WERI-Rb-1 (cell line): ENCODE data around the gene EMC1.
"Not testable (repeated sequence)": the region's sequence is repeated elsewhere in the genome, so short reads cannot be mapped to it uniquely, and the experiment has no call there.

Experiments used
- DNase-seq: peaks from one replicate; pipeline ENCODE4 v3.0.0-alpha.2; 2020
- H3K27ac ChIP-seq: fragments of 250-450 bp; sonication (Bioruptor Pico); 2 replicates; pipeline ENCODE4 v1.5.1; 2020; ENCODE audit warnings: mild to moderate bottlenecking, moderate library complexity
- H3K27me3 ChIP-seq: fragments of 250-450 bp; sonication (Bioruptor Pico); 2 replicates; pipeline ENCODE4 v1.5.1; 2021; ENCODE audit warnings: mild to moderate bottlenecking, low read depth, moderate library complexity; ENCODE audit not compliant: insufficient read depth, severe bottlenecking
- H3K36me3 ChIP-seq: fragments of 250-450 bp; sonication (Bioruptor Pico); 2 replicates; pipeline ENCODE4 v1.5.1; 2020; ENCODE audit warnings: mild to moderate bottlenecking, moderate library complexity
- H3K4me3 ChIP-seq: 2 replicates; pipeline ENCODE4 v1.5.1; 2011; ENCODE audit warnings: low read depth, mild to moderate bottlenecking, control low read depth, low read length
- H3K9me3 ChIP-seq: fragments of 250-450 bp; sonication (Bioruptor Pico); 2 replicates; pipeline ENCODE4 v1.5.1; 2021; ENCODE audit warnings: mild to moderate bottlenecking, moderate library complexity; ENCODE audit not compliant: severe bottlenecking
- TF ChIP-seq, protein P1 (sequence below): IDR thresholded peaks from 2 replicates; pipeline ENCODE4 v1.5.1; 2011; ENCODE audit warnings: low read depth, mild to moderate bottlenecking, control low read depth, inconsistent platforms, low read length

Gene EMC1

DNA sequence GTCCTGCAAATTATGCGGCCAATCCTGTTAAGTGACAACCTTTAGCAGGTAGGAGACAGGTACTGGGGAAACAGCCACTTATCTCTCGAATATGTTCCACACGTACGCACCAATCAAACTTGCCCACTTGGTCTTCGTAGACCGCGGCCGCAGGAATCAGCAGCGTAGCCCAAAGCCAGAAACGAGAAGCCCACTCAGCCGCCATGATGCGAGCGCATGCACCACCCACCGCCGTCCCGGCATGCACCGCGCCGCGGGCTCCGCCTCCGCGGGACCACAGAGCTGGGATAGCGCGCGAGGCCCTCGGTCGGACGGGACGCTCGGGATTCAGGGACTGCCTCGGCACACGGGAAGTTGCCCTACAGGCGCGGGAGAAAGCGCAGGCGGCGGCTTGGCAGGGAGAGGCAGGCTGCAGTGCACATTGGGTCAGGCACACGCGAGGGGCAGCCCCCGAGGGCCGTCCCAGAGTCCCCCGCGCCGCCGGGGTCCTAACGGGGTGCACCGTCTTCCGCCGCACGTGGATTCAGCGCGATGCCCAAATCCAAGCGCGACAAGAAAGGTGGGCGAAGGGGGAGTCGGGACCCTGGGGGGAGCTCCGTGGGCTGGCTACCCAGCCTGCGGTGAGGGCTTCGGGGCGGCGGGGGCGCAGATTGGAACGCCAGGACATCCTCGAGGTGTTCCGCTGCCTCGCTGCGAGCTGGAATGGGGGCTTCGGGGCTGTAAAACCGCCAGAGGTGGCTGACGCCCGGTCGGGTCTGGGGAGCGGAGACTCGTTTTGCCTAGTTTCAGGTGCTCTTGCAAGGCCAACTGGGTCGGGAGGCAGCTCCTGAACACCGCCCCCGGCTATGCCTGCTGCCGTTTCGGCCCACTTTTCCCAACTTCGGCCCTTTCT lies at the start of gene EMC1, which contains the start of gene MRTO4:
EMC1 (minus strand) TSS at position 220 of the 892 bp plus-strand sequence; CDS start at position 205, 15 bp downstream.
MRTO4 (plus strand) TSS at position 501 of the 892 bp plus-strand sequence; CDS start at position 532, 31 bp downstream.
- H3K36me3 ChIP-seq, result peaks cover 48% of the 10 kb centered on the region
- DNase-seq, result peak; percentile 88
- TF ChIP-seq, protein P1, sequence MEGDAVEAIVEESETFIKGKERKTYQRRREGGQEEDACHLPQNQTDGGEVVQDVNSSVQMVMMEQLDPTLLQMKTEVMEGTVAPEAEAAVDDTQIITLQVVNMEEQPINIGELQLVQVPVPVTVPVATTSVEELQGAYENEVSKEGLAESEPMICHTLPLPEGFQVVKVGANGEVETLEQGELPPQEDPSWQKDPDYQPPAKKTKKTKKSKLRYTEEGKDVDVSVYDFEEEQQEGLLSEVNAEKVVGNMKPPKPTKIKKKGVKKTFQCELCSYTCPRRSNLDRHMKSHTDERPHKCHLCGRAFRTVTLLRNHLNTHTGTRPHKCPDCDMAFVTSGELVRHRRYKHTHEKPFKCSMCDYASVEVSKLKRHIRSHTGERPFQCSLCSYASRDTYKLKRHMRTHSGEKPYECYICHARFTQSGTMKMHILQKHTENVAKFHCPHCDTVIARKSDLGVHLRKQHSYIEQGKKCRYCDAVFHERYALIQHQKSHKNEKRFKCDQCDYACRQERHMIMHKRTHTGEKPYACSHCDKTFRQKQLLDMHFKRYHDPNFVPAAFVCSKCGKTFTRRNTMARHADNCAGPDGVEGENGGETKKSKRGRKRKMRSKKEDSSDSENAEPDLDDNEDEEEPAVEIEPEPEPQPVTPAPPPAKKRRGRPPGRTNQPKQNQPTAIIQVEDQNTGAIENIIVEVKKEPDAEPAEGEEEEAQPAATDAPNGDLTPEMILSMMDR, result no peak
- H3K27me3 ChIP-seq, result no peaks in the 10 kb centered on the region
- peak within 1 kb of the TSS; percentile 100 for H3K27ac ChIP-seq
- no peaks in the 10 kb centered on the region for H3K9me3 ChIP-seq
- H3K4me3 ChIP-seq, result peak within 1 kb of the TSS; percentile 92

DNA sequence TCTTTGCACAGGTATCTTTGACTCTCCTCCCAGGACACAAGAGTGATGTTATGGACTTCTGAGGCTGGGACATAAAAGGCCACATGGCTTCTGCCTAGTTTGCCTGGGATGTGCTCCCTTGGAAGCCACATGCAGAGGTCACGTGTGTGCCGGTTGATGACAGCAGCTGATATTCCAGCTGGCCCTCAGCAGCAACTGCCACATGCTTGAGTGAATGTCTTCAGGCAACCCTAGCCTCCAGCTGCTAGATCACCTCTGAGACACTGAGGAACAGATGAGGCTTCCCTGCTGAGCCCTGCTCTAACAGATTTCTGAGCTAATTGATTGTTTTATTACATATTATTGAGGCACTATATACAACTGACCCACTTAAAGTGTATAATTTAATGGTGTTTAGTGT lies 48.9 kb upstream of the EMC1 start:
- TF ChIP-seq, protein P1, result no peak
- Histone ChIP-seq H3K9me3 (peaks cover 4% of the 10 kb centered on the region), H3K27me3 (no peaks in the 10 kb centered on the region), H3K4me3 (no peak overlapping the region), H3K36me3 (peaks cover 33% of the 10 kb centered on the region), H3K27ac (no peak overlapping the region)
- no peak for DNase-seq

DNA sequence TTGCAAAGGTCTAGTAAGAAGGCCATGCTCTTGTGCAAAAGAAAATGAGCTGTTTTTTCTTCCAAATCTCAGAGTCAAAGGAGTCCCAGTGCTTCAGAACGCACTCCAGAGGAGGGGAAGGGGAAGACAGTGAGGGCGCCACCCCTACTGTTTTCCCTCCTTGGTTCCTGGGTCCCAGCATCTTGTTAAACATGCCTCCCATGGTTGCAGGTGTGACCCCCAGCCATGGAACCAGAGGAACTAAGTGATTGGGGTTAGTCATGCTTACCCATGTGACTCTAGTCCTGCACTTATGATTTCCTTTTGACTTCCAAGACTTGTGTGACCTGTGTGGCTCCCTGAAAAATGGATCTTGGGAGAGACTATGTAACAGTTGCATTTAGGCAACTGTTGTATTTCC lies 43.3 kb upstream of the EMC1 start:
- Histone ChIP-seq H3K9me3 (peaks cover 18% of the 10 kb centered on the region), H3K36me3 (peaks cover 21% of the 10 kb centered on the region), H3K4me3 (no peak overlapping the region), H3K27me3 (no peaks in the 10 kb centered on the region), H3K27ac (no peak overlapping the region)
- DNase-seq, result no peak
- TF ChIP-seq, protein P1, result no peak

DNA sequence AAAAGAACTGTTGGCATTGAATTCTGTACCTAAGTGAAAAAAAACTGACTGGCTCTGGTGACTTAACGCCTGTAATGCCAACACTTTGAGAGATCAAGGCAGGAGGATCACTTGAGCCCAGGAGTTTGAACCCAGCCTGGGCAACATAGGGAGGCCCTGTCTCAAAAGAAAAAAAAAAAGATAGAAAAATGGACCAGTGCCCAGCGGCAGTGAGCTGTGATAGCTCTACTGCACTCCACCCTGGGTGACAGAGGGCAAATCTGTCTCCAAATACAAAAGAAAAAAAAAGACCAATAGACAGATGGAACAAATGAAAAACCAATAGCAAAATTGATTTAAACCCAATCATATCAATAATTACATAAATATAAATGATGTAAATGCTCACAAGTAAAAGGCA lies 37.9 kb upstream of the EMC1 start:
- H3K4me3 ChIP-seq, result no peak overlapping the region
- peaks cover 5% of the 10 kb centered on the region; the same call in 1 of the 2 replicates for H3K36me3 ChIP-seq
- no peak overlapping the region for H3K27ac ChIP-seq
- H3K9me3 ChIP-seq, result peaks cover 4% of the 10 kb centered on the region
- TF ChIP-seq, protein P1, result no peak
- no peak for DNase-seq
- no peaks in the 10 kb centered on the region for H3K27me3 ChIP-seq

DNA sequence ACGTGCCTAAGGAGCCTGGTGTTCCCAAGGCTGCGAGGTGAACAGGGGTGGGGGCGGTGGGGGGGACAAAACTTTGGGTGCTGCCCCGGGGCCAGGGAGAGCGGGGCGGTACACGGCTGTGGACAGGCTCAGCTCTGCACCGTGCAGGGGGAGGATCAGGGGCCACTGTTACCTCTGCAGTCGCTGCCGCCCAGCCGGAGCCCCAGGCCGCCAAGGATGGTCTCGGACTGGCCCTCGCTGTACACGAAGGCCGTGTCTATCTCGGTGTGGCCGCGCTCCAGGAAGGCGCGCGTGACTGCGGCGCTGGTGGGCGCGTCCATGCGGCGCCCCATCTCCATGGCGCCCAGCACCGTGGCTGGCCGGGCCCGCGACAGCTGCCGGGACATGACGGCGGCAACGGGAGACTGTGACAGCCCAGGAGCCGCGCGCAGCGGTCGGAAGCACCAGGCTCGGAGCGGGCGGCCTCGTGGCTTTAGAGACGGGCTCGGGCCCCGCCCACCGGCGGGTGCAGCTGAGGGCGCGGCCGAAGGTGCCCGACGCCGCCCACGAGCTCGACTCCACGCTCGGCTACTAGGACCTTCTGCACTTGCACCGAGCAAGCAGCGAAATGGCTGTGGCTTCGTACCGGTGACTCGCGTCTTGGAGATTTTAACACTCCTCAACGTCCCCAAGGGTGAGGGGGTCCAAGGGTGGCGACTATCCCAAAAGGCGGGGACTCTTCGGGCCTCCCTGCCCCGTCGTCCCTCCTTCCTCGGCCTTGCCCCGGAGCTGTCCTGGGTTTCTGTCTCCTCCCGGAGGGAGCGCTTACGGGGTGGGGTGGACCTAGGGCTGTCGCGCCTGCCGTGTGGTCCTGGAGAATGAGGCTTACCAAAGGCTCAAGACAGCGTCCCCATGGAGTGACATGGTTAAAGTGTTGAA lies 37.3 kb upstream of the EMC1 start, which contains the start of gene AKR7A3:
AKR7A3 (minus strand) TSS at position 447 of the 918 bp plus-strand sequence; CDS start at position 386, 61 bp downstream.
- not testable (repeated sequence) for H3K4me3 ChIP-seq, H3K27me3 ChIP-seq, H3K36me3 ChIP-seq, H3K9me3 ChIP-seq, DNase-seq, H3K27ac ChIP-seq
